K562 (cell line): Measurements from ENCODE around the gene CFAP90. TPM values are rescaled to one million over a fixed set of nuclear protein-coding genes. Genes with fewer than 3 reads are reported as not detected.

Experiments
- ATAC-seq: fragments of 200-7000 bp; cut with Tn5 transposase; 3 replicates; pipeline ENCODE4 v1.9.1; 2020; ENCODE audit warnings: moderate library complexity
- BruUV-seq: library from RNA; stranded (reverse); fragments of 400-500 nt; replicated peaks from 2 replicates; lab custom pipeline; 2021; lab: Mats Ljungman, UMichigan
- CTCF ChIA-PET: fragments of 300-600 bp; formaldehyde crosslinking; extraction: SDS; loops from one replicate; lab custom pipeline; 2021; ENCODE audit warnings: low intra/inter-chr PET ratio; lab: Yijun Ruan, JAX
- POLR2A ChIA-PET: fragments of 300-600, 350-650 bp; sonication (Branson Sonifier 250); formaldehyde crosslinking; extraction: SDS; loops from one replicate; lab custom pipeline; 2021; ENCODE audit warnings: antibody characterized with exemption, inconsistent platforms; lab: Yijun Ruan, JAX
- DNase-seq, 4 experiments: peaks; one replicate each; pipeline versions ENCODE4 v3.0.0 to v3.0.0-alpha.2; 2011 to 2018; ENCODE audit warnings: low spot score in 3 of 4, mixed read lengths in 3 of 4; ENCODE audit errors: extremely low read depth in 1 of 4
- FAIRE-seq: peaks from 2 replicates; lab custom pipeline; 2011; peaks lifted over from hg19 to GRCh38; lab: Jason Lieb, UNC
- H2AFZ ChIP-seq: 2 replicates; pipeline ENCODE4 v1.6.0; 2011; ENCODE audit warnings: low read depth, low read length, control low read depth, inconsistent platforms
- H3K27ac ChIP-seq: fragments of 200-600 bp; 3 replicates; pipeline ENCODE4 v1.8.0; 2011; ENCODE audit warnings: low read depth, mild to moderate bottlenecking, control low read depth, inconsistent platforms, low read length, moderate library complexity, mixed read lengths; ENCODE audit errors: extremely low read depth
- H3K27me3 ChIP-seq, 2 experiments: fragments of 300-600 bp in 1 of 2; 2 replicates in 1 of 2; 3 replicates in 1 of 2; pipeline versions ENCODE4 v1.6.0 to v1.8.0; 2011; ENCODE audit warnings: inconsistent platforms in 2 of 2, low read length in 2 of 2, mild to moderate bottlenecking in 1 of 2, mixed read lengths in 1 of 2, moderate library complexity in 1 of 2; ENCODE audit not compliant: control insufficient read depth in 2 of 2, insufficient read depth in 2 of 2
- H3K36me3 ChIP-seq: fragments of 300-600 bp; 3 replicates; pipeline ENCODE4 v1.8.0; 2011; ENCODE audit warnings: mild to moderate bottlenecking, low read length, inconsistent platforms; ENCODE audit not compliant: control insufficient read depth, insufficient read depth
- H3K4me1 ChIP-seq, 2 experiments: fragments of 200-600 bp in 1 of 2; replicated peaks in 1 of 2; 2 replicates in 1 of 2; 3 replicates in 1 of 2; pipeline versions ENCODE4 v1.5.1 to v1.8.0; 2011; ENCODE audit warnings: inconsistent platforms in 2 of 2, low read length in 2 of 2, mild to moderate bottlenecking in 1 of 2, mixed read lengths in 1 of 2, moderate library complexity in 1 of 2; ENCODE audit not compliant: control insufficient read depth in 2 of 2, insufficient read depth in 2 of 2
- H3K4me2 ChIP-seq: 2 replicates; pipeline ENCODE4 v1.6.1; 2011; ENCODE audit warnings: low read length, control low read depth, inconsistent platforms, mixed read lengths; ENCODE audit not compliant: insufficient read depth
- H3K4me3 ChIP-seq: fragments of 200-600 bp; sonication (generic), shearing (Covaris generic); 2 replicates; pipeline ENCODE4 v1.5.1; 2016; ENCODE audit warnings: control low read depth, inconsistent platforms
- H3K79me2 ChIP-seq: fragments of 200-600 bp; 3 replicates; pipeline ENCODE4 v1.8.0; 2011; ENCODE audit warnings: low read length, inconsistent platforms; ENCODE audit not compliant: control insufficient read depth, insufficient read depth
- H3K9ac ChIP-seq, 2 experiments: 2 replicates each; pipeline versions ENCODE4 v1.6.0 to v1.6.1; 2011; ENCODE audit warnings: low read depth in 2 of 2, low read length in 2 of 2, control low read depth in 1 of 2, inconsistent platforms in 1 of 2, mild to moderate bottlenecking in 1 of 2, mixed read lengths in 1 of 2; ENCODE audit not compliant: insufficient read depth in 1 of 2
- H3K9me1 ChIP-seq: one replicate; pipeline ENCODE4 v1.6.0; 2011; ENCODE audit warnings: inconsistent platforms, mild to moderate bottlenecking, low read length, moderate library complexity; ENCODE audit not compliant: control insufficient read depth, insufficient read depth
- H3K9me3 ChIP-seq: replicated peaks from 2 replicates; pipeline ENCODE4 v1.5.1; 2011; ENCODE audit warnings: low read depth, low read length, inconsistent platforms; ENCODE audit not compliant: control insufficient read depth, insufficient read depth
- H4K20me1 ChIP-seq: replicated peaks from 2 replicates; pipeline ENCODE4 v1.6.1; 2011; ENCODE audit warnings: low read length, inconsistent platforms, mixed read lengths; ENCODE audit not compliant: control insufficient read depth, insufficient read depth
- ATF6 ChIP-seq: sonication (generic); formaldehyde crosslinking; IDR thresholded peaks from 2 replicates; pipeline ENCODE4 v1.4.0; 2020; ENCODE audit warnings: mild to moderate bottlenecking, missing genetic modification reagents
- BMI1 ChIP-seq: fragments of 150-350 bp; IDR thresholded peaks from 2 replicates; pipeline ENCODE4 v1.6.1; 2014; ENCODE audit warnings: low read length
- CREM ChIP-seq: IDR thresholded peaks from 2 replicates; pipeline ENCODE4 v1.6.1; 2014; ENCODE audit warnings: antibody characterized with exemption, low read depth
- HLTF ChIP-seq: fragments of 450-650 bp; IDR thresholded peaks from 2 replicates; pipeline ENCODE4 v1.6.1; 2016
- ID3 ChIP-seq, 2 experiments: fragments of 250-450 bp in 1 of 2; fragments of 450-650 bp in 1 of 2; sonication (Bioruptor Pico) in 1 of 2; IDR thresholded peaks; 2 replicates each; pipeline versions ENCODE4 v1.6.1 to v1.8.0; 2016 to 2021; ENCODE audit warnings: mild to moderate bottlenecking in 2 of 2, moderate library complexity in 2 of 2, missing compliant biosample characterization in 1 of 2, missing genetic modification characterization in 1 of 2
- NR0B1 ChIP-seq: fragments of 450-650 bp; IDR thresholded peaks from one replicate; pipeline ENCODE4 v1.6.1; 2018; ENCODE audit warnings: mild to moderate bottlenecking, moderate library complexity; ENCODE audit not compliant: partially characterized antibody
- PTTG1 ChIP-seq: fragments of 450-650 bp; IDR thresholded peaks from 2 replicates; pipeline ENCODE4 v1.6.1; 2016; ENCODE audit warnings: low read depth, mild to moderate bottlenecking, missing genetic modification characterization, missing compliant biosample characterization
- RB1 ChIP-seq: fragments of 450-650 bp; IDR thresholded peaks from 2 replicates; pipeline ENCODE4 v1.6.1; 2017; ENCODE audit warnings: low read depth, mild to moderate bottlenecking
- SMC3 ChIP-seq: conservative IDR thresholded peaks from 2 replicates; pipeline ENCODE4 v1.6.1; 2011; ENCODE audit warnings: low read depth, low read length, improper control_type of control experiment; ENCODE audit not compliant: insufficient read depth
- XRCC3 ChIP-seq: fragments of 450-650 bp; IDR thresholded peaks from 2 replicates; pipeline ENCODE4 v1.6.1; 2017; ENCODE audit warnings: mild to moderate bottlenecking, moderate library complexity
- ZBTB12 ChIP-seq: fragments of 250-450 bp; sonication (Bioruptor Pico); IDR thresholded peaks from 2 replicates; pipeline ENCODE4 v1.4.0; 2020
- ZBTB26 ChIP-seq: fragments of 450-650 bp; formaldehyde crosslinking; IDR thresholded peaks from 2 replicates; pipeline ENCODE4 v1.4.0; 2022; ENCODE audit warnings: missing genetic modification characterization
- ZC3H4 ChIP-seq: sonication (generic); formaldehyde crosslinking; IDR thresholded peaks from 2 replicates; pipeline ENCODE4 v1.9.0; 2021; ENCODE audit warnings: missing genetic modification reagents, borderline replicate concordance
- ZNF175 ChIP-seq: fragments of 200-800 bp; sonication (Bioruptor generic); IDR thresholded peaks from 2 replicates; pipeline ENCODE4 v1.6.1; 2016; ENCODE audit warnings: low read depth, mild to moderate bottlenecking, missing genetic modification characterization, missing compliant biosample characterization
- ZNF274 ChIP-seq: IDR thresholded peaks from 2 replicates; pipeline ENCODE4 v1.6.1; 2011; ENCODE audit warnings: low read depth, mild to moderate bottlenecking, low read length, moderate library complexity, borderline replicate concordance
- ZNF511 ChIP-seq: sonication (generic); formaldehyde crosslinking; IDR thresholded peaks from 2 replicates; pipeline ENCODE4 v1.8.0; 2022; ENCODE audit warnings: mild to moderate bottlenecking, missing genetic modification reagents
- ZNF778 ChIP-seq: fragments of 450-650 bp; formaldehyde crosslinking; IDR thresholded peaks from 2 replicates; pipeline ENCODE4 v1.4.0; 2020; ENCODE audit warnings: mild to moderate bottlenecking, moderate library complexity
- WGBS: fragments of 100-300 bp; shearing (Covaris generic); methylation state at CpG from one replicate; pipeline ENCODE4 v1.1.6; 2016; ENCODE audit warnings: low coverage, mixed read lengths; ENCODE audit not compliant: insufficient coverage; ENCODE audit errors: missing lambda C conversion rate; 5-methylcytosine and 5-hydroxymethylcytosine counted together
- in situ Hi-C: fragments of 300-500 bp; cut with MboI; formaldehyde crosslinking; loops from 4 replicates; pipeline ENCODE4 v1.15.0; 2018; ENCODE audit warnings: inconsistent platforms, mixed read lengths
- intact Hi-C: fragments of 100-400 bp; cut with micrococcal nuclease; formaldehyde crosslinking; loops from 2 replicates; pipeline ENCODE4 v1.14.2; 2022
- polyA plus RNA-seq, 8 experiments: library from polyadenylated mRNA; depleted of rRNA in 4 of 8; stranded (reverse) in 5 of 8; unstranded in 3 of 8; fragments of >200 nt; fragmentation: Nextera tagmentation in 2 of 8; fragmentation: Illumina TruSeq in 1 of 8; extraction: Ambion mirVana in 2 of 8; extraction: Trizol in 1 of 8; gene quantifications; 2 replicates each; pipeline versions ENCODE4 v1.2.1 to v1.2.3, GENCODE V29; 2011 to 2014; ENCODE audit warnings: inconsistent platforms in 1 of 8, missing spikeins in 1 of 8
- total RNA-seq, 7 experiments: library from RNA; depleted of rRNA in 6 of 7; stranded (reverse); fragments of >200 nt in 6 of 7; fragmentation: Illumina TruSeq in 2 of 7; extraction: Trizol in 2 of 7; gene quantifications; 2 replicates each; pipeline versions ENCODE4 v1.2.1 to v1.2.3, GENCODE V29; 2011 to 2021; ENCODE audit warnings: low replicate concordance in 1 of 7

The CFAP90 gene
- total and polyA plus RNA-seq, 9 of the 15 experiments (the other 6 are each of a cell fraction or from before 2014, with no cell fraction given), result not detected

GRCh38 chr5:7795306-7795705, 55.6 kb downstream of the CFAP90 start:
- Histone ChIP-seq H3K27ac (no peak overlapping the region), H3K4me2 (no peak overlapping the region), H3K9ac (no peak overlapping the region), H3K4me1 (no peaks in the 10 kb centered on the region), H3K4me3 (no peak overlapping the region), H2AFZ (no peak overlapping the region), H3K27me3 (peaks cover 8 to 37% of the 10 kb centered on the region in 2 experiments; a peak in 4 of 5 replicates), H4K20me1 (no peaks in the 10 kb centered on the region), H3K36me3 (no peaks in the 10 kb centered on the region), H3K9me3 (no peaks in the 10 kb centered on the region), H3K79me2 (no peaks in the 10 kb centered on the region), H3K9me1 (no peaks in the 10 kb centered on the region)
- ATAC-seq, result no peak
- in situ Hi-C loops, result no loop called here
- CTCF ChIA-PET, result no interaction called here
- WGBS, result 0% methylated on average over 3 of the region's 3 CpGs
- BruUV-seq, result no TSS peak
- intact Hi-C loops, result no loop called here
- DNase-seq, result no peak
- POLR2A ChIA-PET, result interaction anchor here (0.6 kb wide), 1 partner anchor 18 kb away, joined by 3 read pairs; no protein-coding TSS in a partner anchor
- no peak for FAIRE-seq
- TF ChIP-seq ZNF175 (CRISPR knock-in tag) (no peak), NR0B1 (no peak), ID3 (CRISPR knock-in tag; IDR thresholded peaks at IDR 0.05) (no peak), ID3 (tag; IDR thresholded peaks at IDR 0.05) (no peak), ATF6 (no peak), SMC3 (no peak), BMI1 (no peak), ZBTB12 (no peak), HLTF (no peak), RB1 (no peak), PTTG1 (no peak), CREM (no peak), XRCC3 (no peak), ZNF274 (no peak), ZC3H4 (CRISPR knock-in tag) (no peak), ZBTB26 (CRISPR knock-in tag) (no peak), ZNF511 (CRISPR knock-in tag) (no peak), ZNF778 (CRISPR knock-in tag) (no peak)
